ENCODE data around the gene SAP30. TPM values are rescaled to one million over a fixed set of nuclear protein-coding genes. Genes with fewer than 3 reads are reported as not detected.

Gene SAP30
- total and polyA plus RNA-seq, 10 of the 15 experiments (the other 5 are each of a cell fraction or from before 2014, with no cell fraction given) = 5.0 to 56.9 (median 23.6) TPM

DNA sequence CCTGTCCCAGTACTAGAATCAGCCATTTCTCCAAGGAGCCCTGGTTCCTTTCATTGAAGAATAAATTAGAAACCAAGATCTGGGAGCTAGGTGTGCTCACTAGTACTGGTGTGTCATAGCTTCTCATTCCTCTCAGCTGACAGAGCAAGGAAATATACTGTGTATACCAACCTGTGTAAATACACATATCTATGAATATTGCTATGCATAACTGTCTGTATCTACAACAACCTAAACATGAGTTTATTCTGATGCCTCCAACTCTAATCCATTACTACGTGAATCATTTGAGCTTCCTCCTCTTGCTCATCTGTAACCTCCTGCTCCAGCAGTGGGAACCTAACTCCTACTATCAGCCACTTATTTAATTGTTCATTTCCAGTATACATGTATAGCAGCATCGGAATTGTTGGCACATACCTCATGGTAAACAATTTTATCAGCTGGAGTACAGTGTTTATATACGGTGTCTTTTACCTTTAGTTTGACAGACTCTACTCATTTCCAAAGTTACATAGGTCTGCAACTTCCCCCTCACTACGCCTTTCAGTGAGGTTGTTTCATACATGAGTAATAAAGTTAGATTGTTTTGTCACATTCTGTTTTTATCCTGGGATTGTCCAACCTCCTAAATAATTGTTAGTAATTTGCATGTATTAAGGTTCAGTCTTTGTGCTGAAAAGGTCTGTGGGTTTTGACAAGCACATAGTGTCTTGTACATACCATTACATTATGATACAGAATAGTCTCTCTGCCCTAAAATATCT, 35.3 kb downstream of the SAP30 start (continued):
- peak; percentile 49; the same call in 1 of the 2 replicates for TF ChIP-seq IRF4 (IDR thresholded peaks at IDR 0.05; ENCODE audit: low read depth, low read length)
- no peak for TF ChIP-seq POLR2AphosphoS5 (IDR thresholded peaks at IDR 0.05; ENCODE audit: low read length)
- TF ChIP-seq ZNF207 (IDR thresholded peaks at IDR 0.05; ENCODE audit: borderline replicate concordance) = no peak
- no peak for TF ChIP-seq CHD1 (IDR thresholded peaks at IDR 0.05; ENCODE audit: low read depth, low read length)
- TF ChIP-seq, protein P1, sequence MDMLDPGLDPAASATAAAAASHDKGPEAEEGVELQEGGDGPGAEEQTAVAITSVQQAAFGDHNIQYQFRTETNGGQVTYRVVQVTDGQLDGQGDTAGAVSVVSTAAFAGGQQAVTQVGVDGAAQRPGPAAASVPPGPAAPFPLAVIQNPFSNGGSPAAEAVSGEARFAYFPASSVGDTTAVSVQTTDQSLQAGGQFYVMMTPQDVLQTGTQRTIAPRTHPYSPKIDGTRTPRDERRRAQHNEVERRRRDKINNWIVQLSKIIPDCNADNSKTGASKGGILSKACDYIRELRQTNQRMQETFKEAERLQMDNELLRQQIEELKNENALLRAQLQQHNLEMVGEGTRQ (IDR thresholded peaks at IDR 0.05; ENCODE audit: borderline replicate concordance, low read depth, low read length) = no peak
- no peak for TF ChIP-seq EZH2 (IDR thresholded peaks at IDR 0.05; ENCODE audit: borderline replicate concordance, control insufficient read depth, low read depth, low read length)
- no peak for TF ChIP-seq CHD2 (IDR thresholded peaks at IDR 0.05; ENCODE audit: borderline replicate concordance, low read depth, low read length)
- TF ChIP-seq, protein P2, sequence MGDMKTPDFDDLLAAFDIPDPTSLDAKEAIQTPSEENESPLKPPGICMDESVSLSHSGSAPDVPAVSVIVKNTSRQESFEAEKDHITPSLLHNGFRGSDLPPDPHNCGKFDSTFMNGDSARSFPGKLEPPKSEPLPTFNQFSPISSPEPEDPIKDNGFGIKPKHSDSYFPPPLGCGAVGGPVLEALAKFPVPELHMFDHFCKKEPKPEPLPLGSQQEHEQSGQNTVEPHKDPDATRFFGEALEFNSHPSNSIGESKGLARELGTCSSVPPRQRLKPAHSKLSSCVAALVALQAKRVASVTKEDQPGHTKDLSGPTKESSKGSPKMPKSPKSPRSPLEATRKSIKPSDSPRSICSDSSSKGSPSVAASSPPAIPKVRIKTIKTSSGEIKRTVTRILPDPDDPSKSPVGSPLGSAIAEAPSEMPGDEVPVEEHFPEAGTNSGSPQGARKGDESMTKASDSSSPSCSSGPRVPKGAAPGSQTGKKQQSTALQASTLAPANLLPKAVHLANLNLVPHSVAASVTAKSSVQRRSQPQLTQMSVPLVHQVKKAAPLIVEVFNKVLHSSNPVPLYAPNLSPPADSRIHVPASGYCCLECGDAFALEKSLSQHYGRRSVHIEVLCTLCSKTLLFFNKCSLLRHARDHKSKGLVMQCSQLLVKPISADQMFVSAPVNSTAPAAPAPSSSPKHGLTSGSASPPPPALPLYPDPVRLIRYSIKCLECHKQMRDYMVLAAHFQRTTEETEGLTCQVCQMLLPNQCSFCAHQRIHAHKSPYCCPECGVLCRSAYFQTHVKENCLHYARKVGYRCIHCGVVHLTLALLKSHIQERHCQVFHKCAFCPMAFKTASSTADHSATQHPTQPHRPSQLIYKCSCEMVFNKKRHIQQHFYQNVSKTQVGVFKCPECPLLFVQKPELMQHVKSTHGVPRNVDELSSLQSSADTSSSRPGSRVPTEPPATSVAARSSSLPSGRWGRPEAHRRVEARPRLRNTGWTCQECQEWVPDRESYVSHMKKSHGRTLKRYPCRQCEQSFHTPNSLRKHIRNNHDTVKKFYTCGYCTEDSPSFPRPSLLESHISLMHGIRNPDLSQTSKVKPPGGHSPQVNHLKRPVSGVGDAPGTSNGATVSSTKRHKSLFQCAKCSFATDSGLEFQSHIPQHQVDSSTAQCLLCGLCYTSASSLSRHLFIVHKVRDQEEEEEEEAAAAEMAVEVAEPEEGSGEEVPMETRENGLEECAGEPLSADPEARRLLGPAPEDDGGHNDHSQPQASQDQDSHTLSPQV (IDR thresholded peaks at IDR 0.05) = no peak
- no peak for TF ChIP-seq ZSCAN29 (IDR thresholded peaks at IDR 0.05)
- peak; percentile 73; the same call in 1 of the 2 replicates for TF ChIP-seq ZBTB40 (IDR thresholded peaks at IDR 0.05; ENCODE audit: borderline replicate concordance)
- peak; percentile 51; the same call in 1 of the 2 replicates for TF ChIP-seq MEF2A (IDR thresholded peaks at IDR 0.05; ENCODE audit: insufficient read depth, low read depth, low read length)
- no peak for TF ChIP-seq POLR2AphosphoS2 (IDR thresholded peaks at IDR 0.05; ENCODE audit: low read depth, low read length)
- no peak for TF ChIP-seq KAT2A (conservative IDR thresholded peaks at IDR 0.05; ENCODE audit: control insufficient read depth, low read depth, low read length)
- TF ChIP-seq MXI1 (IDR thresholded peaks at IDR 0.05; ENCODE audit: low read depth, low read length) = no peak
- TF ChIP-seq CBFB (IDR thresholded peaks at IDR 0.05; ENCODE audit: low read depth) = no peak
- TF ChIP-seq NRF1 (conservative IDR thresholded peaks at IDR 0.05; ENCODE audit: low read depth, low read length) = no peak
- TF ChIP-seq SIX5 (IDR thresholded peaks at IDR 0.05; ENCODE audit: low read depth, low read length, severe bottlenecking) = no peak
